HG02588 (cell line): ENCODE measurements around the gene RNF38.
"Not testable (repeated sequence)": the region's sequence is repeated elsewhere in the genome, so short reads cannot be mapped to it uniquely, and the experiment has no call there.

ENCODE experiments used
- ATAC-seq: cut with Tn5 transposase; IDR thresholded peaks from one replicate; pipeline ENCODE4 v1.9.1; 2021; ENCODE audit warnings: mild to moderate bottlenecking, moderate library complexity; ENCODE audit not compliant: unreplicated experiment

The RNF38 gene

GRCh38 chr9:36297798-36298197 is 102.3 kb downstream of the RNF38 start:
- ATAC-seq = no peak

GRCh38 chr9:36294996-36295395 is 105.1 kb downstream of the RNF38 start:
- not testable (repeated sequence) for ATAC-seq

DNA sequence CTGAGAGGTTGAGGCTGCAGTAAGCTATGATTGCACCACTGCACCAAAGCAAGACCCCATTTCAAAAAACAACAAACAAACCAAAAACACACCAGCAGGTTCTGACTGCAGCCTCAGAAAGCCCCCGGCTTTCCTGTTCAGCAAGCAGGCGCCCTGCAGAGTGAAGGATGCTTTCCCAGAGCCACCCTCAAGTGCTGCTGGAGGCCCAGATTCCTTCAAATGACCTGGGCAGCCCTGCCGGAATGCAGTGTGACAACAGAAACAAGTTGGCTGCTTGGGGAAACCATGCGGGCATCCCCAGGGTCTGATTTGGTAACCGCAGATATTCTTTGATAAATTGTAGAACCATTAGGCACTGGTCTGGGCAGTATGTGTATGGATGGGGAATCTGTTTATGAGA is 106.2 kb downstream of the RNF38 start:
- no peak for ATAC-seq

- ATAC-seq = no peak
Measured at GRCh38 chr9:36293171-36293570, 106.9 kb downstream of the RNF38 start.

- no peak for ATAC-seq
Measured at GRCh38 chr9:36292641-36293040, 107.4 kb downstream of the RNF38 start.

GRCh38 chr9:36290996-36291395 is 109.1 kb downstream of the RNF38 start:
- ATAC-seq = no peak

DNA sequence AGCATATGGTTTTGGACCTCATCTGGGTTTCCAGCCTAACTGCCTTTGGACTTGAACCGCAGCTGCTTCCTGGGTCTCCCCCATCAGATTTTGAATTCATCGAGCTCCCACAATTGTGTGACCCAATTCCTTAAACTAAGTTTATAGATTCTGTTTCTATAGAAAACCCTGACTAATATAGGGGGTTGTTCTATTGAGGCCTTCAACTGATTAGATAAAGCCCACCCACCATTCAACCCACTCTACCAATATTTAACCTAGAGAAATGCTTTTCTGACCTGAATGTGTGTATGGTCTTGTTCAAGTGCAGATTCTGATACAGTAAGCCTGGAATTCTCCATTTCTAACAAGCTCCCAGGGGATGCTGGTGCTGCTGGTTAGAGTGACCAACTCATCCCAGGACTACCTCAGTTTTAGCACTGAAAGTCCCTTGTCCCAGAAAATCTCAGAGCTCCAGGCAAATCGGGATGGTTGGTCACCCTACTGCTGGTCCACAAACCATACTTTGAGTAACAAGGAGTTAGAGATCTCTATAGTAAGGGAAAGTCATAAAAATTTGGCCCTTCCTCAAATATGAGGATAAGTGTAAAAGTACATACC is 110.1 kb downstream of the RNF38 start:
- ATAC-seq = no peak

GRCh38 chr9:36288070-36288469 is 112.0 kb downstream of the RNF38 start:
- ATAC-seq = no peak
